CD4-positive, alpha-beta T cell treated with Interleukin-10 for 1 hour (primary cell): ENCODE measurements around the gene GBGT1.
A peak's percentile ranks its signal among the peaks of the same experiment; 100 is the strongest.

ENCODE experiments used
- DNase-seq: peaks from one replicate; pipeline ENCODE4 v3.0.0-alpha.2; 2020

GBGT1 gene

DNA sequence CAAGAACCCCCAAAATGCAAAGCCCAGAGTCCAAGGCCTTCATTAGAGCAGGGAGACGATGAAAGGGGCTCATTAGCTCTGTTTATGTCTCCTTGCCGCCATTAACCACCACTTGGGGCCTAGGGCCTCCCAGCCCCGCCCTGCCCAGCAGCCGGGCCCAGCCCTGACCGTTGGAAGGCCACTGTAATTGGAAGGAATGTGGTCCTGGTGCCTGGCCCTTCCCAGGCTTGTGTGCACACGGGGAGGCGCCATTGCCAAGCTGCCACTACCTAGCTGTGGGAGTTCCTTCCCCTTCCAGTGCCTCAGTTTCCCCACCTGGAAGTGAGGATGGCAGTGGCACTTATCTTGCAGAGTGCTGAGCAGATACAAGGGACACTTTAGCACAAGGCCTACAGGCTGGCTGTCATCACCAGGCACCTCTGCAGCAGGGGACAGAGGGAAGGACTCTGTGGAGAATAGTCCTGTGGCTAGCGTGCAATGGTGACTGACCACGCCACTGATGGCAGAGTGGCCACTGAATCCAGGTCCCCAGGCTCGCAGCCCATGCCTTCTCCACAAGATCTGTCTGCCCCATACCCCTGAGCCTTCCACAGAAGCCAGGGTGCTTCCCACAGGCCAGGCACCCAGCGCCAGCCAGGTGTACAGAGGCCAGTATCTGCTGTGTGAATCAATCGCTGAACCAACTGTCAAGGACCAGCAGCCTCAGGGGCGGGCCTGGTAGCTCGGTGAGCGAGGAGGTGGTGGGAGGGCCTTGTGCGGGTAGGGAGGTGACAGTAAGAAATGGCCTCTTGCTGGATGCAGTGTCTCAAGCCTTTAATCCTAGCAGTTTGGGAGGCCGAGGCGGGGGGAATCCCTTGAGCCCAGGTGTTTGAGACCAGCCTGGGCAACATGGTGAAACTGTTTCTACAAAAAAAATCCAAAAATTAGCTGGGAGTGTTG is 20.8 kb downstream of the GBGT1 start:
- peak; percentile 64 for DNase-seq

DNA sequence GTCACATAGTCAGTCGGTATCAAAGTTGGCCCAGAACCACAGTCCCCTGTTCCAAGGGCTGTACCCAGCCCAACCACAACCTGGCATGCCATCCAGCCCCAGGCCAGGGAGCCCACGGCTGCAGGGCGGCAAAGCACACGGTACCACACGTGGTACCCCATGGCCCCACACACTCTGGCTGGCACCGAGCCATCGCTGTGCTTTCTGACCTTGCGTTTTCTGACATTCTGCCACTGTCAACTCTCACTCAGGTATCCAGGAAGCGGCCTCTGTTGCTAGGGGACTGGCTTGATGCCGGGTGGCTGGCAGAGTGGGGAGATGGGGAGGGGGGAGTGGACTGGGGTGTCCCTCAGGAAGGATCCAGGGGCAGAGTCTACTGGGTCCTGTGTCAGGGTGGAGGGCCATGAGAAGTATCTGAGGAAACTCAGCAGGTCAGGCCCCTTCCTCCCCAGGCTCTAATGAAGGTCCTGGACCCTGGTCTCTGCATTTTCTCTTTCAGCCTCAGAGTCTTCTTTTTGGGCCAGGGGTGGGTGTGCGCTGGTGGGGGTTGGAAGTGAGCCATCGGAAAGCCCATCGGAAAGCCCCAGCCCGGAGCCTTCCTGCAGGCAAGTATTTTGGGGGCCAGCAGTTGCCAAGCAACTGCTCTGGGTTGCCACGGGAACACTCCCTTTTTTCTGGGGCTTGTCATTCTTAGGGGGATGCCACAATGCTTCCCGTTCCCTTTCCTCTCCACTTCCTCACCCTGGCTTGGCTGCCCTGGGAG is 21.7 kb downstream of the GBGT1 start:
- peak; percentile 92 for DNase-seq

DNA sequence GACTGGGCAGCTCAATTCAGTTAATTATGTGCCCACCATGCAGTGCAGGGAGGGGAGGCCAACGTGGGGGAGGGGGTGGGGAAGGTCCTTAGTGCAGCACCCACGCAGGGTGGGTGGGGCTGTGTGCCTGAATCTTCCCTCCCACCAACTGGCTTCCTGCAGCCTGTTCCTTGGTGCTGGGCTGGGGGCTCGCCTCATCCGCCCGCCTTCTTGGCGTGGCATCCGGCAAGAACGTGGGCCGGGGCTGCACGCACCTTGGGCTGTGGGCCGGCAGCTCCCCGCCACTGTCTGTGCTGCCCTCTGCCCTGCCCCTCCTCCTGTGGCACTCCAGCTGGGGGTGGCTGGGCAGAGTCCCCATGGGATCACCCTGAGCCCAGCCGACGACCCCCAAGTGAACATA is 23.1 kb downstream of the GBGT1 start:
- no peak for DNase-seq

DNA sequence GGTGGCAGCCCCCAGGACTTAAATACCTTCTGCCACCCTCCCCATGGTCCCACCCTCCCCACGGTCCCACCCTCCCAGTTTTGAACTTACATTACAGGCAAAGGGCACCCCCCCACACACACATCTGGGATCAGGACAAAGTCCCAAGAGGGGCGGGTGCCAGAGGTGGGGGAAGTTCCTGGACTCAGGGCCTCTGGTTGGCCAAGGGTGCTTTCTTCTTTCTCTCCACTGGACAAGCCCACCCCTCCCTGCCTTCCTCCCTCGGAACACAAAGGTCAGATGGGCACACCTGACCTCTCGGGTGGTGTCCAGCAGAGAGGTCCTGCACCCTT is 23.6 kb downstream of the GBGT1 start:
- no peak for DNase-seq

DNA sequence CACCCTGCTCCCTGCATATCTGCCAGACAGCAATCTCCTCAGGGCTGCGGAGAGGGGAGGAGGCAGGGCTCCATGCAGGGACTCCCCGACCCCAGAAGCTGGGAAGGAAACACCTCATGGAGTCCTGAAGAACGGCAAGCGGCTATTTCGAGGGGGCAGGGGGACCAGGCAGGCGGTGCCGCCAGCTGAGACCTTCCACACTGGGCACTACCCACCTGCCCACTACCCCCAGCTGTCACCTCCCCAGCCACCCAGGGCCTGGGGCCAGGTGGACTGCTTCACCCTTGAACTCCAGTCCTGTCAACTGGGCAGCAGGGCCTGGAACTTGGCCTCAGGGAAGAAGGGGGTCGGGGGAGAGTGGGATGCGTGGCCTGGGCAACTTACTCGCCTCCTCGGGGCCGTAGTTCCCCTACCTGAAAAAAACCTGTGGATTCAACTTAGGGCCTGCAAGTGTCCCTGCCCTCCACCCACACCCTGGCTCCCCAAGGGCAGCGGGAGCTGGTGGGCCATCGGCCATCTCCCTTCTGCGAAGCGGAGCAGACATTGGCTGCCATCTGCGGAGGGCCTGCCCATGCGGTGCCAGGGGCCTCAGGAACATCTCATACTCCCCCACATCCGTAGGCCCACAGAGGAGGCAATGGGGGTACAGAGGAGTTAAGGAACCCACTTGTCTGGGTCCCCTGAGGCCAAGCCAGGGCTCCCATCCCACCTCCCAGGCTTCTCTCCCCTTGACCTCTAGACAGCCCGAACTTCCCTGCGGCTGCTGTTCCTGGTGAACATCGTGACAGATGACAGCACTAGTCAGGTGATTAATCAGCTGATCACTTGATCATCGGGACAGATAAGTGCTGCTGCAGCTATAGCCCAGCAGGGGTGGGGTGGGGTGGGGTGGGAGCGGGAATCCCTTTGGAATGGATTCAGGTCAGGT is 24.2 kb downstream of the GBGT1 start:
- no peak for DNase-seq

DNA sequence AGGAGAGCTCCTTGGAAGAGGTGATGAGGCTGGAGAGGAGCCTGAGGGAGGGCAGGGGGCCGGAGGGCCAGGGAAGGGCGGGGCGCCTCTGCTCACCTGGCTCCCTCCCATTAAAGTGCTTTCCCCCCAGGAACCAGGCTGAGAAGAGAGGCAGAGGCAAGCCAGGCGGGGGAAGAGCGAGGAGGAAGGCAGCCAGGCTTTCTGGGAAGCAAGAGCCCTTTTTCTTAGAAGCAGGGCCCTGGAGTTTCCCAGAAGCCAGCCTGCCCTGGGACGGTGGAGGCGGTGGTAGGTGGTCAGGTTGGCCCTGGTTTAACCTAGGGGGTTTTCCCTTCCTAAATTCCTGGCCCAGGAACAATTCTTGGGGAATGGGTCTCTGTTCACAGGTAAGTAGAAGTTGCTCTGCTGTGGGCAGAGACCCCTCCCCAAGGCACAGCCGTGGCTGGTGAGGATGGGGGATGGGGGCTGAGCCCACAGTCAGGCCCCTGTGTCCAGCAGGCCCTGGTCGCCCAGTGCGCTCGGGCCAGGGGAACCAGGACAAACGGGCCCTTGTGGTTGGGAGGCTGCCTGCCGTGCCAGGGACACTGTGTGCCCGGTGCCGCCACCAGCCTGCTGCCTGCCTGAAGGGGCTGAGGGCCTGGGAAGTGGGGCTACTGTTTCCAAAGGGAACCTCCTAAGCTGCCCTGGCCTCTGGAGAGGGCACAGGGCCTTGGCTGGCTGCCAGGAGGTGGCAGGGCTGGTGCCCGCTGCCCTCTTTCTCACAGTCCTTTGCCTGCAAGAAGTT is 26.1 kb downstream of the GBGT1 start:
- peak; percentile 50 for DNase-seq

DNA sequence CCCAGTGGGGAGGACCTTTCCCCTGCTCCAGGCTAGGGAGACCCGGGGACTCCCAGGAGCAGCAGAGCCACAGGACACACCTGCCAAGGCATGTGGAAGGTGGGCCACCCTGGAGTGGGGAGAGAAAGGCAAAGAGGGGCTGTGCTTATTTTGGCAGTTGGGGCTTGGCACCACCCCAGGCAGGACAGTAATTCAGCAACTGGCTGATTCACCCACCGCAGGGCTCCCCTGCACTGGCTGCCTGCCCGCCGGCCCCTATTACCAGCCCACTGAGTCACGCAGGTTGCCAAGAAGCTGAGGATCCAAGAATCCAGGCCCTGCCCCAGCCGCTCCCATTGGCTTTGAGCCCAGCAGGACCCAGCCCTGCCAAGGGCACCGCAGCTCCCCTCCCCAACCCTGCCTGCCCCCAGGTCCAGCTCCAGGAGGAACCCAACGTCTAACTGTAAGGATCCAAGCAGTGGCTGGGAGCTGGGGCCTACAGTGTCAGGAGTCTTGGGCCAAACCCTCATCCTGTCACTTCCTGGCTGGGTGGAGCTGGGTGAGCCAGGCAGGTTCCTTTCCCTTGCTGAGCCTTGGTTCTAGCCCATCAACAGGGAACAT is 28.5 kb downstream of the GBGT1 start:
- DNase-seq, result peak; percentile 61

DNA sequence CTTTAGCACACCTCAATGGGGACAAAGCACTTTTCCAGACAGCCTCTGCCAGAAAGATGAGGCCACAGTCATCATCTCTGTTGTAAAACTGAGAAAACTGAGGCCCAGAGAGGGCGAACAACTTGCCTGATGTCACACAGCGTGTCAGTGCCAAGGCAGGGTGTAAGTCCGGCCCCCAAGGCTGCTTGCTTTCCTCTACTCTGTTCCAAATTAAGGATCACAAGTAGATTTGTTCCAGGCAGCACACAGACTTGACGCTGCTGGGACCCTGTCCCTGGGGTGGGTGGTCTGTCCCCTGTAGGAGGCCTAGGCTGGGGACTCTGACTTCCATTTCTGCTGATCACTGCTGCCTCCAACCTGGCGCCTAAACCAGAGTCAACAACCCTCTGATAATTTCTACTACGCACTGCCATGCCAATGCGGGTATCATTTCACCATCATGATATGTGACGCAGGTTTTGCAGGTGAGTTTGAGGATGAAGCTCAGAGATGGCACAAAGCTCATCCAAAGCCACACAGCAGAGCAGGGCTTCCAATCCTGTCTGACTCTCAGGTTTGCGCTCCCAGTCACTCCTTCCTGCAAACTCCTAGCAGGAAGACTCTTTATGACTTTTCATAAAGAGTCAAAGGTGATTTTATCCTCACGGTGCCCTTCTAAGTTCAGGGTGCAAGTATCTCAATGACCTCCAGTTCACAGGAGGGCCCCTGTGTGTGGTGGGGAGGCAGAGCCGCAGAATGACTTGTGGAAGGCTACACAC is 29.1 kb downstream of the GBGT1 start:
- no peak for DNase-seq

DNA sequence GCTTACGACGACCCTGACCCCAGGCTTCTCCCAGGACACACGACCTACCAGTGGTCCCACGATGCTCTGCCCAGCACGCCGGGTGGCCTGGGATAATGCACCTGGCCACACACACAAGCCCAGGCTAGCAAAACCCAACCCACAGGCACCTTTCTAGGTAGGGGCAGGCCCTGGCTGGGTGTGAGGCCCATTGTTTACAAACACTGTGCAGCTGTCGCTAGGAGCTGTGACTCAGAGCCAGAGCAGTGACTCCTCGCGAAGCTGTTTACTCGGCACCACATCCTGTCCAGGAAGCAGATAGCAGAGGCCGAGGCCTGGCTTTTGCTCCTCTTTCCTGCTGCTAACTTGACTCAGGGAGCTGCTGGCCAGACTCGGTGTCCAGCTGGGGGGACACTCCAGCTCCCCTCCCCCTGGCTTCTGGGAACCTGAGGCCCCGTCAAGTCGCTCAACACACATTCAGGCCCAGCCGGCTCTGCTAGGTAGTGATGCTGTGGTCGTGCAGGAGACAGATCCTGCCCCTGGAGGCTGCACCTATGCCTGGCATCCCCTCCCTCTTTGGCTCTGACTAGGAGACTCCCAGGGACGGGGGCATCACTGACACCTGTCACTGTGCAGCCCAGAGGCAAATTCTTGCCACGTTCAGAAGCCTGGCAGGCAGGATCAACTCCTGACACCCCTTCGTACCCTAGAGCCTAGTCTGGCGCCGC is 29.9 kb downstream of the GBGT1 start:
- peak; percentile 95 for DNase-seq

DNA sequence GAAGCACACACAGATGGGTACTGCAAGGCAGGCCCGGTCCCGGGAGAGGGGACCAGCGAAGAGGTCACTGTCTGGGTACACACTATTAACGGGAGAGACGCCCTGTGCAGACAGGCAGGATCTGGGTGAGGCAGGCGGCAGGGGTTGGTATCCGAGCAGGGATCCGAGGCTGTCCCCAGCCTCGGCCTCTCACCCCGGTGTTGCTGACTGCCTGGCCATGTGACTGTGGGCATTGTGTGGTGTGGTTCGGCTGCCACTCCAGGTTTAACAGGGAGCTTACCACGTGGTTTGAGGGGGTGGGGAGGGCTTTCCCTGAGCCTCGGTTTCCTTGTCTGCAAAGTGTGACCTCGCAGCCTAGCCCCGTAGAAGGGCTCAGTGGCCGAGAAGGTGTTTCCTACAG is 31.5 kb downstream of the GBGT1 start:
- no peak for DNase-seq

DNA sequence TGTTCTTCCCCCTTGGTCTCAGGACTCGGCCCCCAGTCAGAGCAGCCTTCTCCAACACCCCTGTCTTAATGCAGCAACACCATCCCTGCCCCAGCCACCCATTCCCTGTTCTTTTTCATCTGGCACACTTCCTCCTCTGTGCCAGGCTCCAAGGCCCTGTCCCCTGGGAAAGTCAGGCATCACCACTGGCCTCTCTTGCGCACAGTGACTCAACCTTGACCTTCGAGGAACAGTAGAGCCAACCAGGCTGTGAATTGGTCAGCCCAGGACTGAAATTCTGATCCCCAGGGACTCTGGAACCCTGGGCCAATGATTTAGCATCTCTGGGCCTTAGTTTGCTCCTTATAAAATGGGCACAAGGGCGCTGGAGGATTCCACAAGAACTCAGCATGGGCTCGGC is 32.2 kb downstream of the GBGT1 start:
- no peak for DNase-seq

DNA sequence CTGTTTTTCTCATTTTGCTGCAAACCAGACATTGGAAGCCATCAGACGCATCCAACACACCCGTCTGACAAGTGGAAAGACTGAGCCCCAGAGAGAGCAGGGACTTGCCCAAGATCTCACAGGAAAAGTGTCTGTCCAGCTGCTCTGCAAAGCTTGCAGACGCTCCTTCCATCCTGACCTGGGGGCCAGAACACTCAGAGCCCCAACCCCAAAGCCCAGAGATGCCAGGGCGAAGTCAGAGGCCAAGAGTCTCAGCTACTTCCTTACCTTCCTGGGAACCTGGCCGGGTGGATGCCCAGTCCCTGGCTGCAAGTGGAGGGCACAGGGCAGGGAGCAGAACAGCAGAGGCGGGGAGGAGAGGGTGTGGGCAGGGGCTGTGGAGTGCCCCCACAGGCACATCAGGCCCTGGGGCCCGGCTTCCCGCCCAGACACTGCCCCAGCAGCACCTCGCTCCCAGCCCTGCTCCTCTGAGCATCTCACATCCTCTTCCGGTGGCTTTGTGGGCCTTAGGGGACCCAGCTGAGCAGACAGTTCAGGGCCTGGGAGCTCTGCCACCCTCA is 32.9 kb downstream of the GBGT1 start:
- DNase-seq, result peak; percentile 84

DNA sequence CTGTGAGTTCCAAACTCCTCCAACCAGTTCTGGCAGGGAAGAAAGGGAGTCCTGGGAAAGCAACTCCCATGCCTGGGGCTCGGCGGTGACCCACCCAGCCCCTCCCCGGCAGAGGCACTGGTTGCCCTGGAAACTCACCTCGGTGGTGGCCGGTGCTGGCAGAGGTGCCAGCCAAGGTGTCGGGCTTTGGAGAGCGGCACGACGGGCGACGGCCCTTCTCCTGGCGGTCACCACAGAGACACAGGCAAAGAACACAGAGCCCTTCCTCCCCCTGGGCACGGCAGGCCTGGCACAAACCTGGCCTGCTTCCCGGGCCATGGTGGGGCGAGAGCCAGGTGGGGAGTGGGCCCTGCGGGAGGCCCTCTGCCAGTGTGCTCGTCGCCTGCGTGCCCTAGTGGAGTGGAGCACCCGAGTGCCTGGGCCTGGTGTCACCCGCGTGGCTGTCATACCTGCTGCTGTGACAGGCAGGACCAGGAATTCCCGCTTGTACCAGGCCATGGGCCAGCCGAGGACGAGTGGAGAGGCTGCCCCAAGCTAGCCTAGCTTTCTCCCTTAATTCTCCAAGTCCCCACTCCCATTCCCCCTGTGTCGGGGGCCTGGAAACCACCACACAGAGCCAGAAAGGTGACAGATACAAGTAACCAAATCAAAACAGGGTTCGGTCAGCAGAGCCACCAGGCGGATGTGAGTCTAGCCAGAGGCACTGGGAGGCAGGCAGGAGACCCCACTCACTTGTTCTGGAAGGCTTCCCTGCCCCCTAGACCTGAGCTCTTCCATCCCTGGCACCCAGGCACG is 34.5 kb downstream of the GBGT1 start:
- DNase-seq, result peak; percentile 65

DNA sequence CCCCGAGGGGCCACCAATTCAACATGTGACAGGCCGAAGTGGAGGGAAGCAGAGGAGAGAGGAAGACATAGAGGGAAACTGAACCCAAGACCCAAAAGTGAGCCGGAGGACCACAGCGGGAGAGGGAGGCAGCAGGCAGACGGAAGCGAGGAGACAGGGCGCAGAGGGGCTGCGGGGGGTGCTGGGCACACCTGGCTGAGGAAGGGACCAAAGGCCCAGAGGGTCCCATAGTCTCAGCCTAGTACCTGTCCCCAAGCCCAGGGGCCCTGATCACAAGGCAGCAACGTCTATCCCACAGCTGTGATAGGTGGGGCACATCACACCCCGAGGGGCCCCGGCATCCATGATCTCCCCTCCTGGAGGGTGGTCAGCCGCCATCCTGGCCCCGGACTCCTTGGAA is 35.6 kb downstream of the GBGT1 start:
- no peak for DNase-seq

DNA sequence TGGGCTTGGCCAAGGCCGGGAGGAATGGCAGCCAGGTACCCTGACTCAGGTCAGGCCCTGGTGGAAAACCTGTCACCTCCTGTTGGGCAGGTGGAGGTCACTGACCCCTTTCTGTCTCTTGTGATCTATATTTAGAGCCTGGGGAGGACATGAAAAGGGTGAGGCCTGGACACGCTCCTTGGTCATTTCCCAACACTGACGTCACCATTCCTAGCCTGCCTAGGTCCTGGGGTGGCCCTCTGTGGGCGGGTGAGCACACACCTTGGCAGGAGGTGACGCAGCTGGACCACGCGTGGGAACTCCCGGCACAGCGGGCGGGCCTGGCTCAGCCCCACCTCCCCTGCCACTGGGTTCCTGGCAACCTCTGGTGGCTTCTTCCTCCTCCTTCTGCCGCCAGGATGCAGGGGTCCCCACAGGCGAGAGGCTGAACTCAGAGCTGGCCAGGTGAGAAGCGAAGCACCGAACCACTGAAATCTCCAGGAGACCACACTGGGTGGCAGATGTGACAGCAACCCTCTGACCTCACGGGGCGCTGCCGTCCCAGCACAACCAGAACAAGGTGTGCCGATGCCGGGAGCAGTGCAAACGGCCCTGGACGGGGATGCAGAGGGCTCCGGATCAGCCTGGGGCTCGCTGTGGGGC is 36.3 kb downstream of the GBGT1 start:
- DNase-seq, result peak; percentile 89

DNA sequence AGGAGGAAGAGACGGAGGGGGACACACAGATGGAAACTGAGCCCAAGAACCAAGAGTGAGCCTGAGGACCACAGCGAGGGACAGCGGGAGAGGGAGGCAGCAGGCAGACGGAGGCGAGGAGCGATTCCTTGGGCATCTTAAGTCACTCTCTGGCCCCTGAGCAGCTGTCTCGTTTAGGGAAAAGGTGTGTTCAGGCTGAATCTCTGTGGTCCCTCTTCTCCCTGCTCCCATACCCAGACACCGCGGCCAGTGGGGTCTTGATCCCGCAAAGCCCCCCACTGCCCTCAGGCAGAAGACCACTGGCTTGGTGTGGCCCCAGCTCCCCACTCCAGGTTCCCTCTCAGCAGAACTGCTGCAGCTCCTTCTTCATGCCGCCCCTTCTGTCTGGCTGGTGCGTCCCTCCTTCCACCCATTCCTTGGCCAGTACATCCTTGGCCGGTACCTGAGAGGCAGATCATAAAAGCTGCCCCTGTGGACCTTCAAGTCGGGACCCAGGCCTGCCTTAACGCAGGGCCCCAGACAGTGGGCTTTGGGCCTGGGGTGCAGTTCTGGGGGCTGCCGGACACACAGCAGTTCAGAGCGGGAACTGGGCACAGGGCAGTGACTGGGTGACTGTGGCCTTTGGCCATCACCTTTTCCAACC is 36.9 kb downstream of the GBGT1 start:
- DNase-seq, result no peak

DNA sequence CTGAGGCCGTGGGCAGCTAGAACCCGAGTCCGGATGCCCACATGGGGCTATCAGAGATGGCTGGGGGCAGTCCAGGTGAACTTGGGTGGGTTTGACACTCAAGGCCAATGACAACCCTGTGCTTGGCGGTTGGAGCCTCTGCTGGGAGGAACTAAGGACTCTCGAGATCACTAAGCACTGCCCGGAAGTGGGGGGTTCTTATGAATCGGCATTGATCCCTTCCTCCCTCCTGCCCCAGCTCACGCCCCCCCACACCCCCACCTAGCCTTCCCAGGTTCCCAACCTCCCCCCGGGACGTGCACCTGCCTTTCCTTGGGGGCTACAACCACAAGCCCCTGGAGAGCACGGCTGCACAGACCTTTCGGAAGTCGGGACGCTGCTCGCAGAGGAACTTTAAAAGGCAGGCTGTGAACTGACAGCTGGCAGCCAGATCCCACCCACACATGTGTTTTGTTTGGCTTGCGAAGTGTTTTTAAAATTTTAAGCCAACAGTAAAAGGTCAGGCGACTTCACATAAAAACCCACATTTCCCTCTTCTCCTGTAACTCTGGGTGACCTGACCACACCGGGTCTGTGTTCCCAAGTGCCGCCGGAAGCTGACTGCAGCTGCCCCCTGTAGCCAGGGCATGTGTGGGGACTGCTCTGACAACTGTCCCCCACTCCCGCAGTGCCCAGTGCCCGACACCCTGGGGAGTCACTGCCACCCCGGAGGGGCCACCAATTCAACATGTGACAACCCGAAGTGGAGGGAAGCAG is 37.6 kb downstream of the GBGT1 start:
- DNase-seq, result peak; percentile 65
